Measurements from ENCODE around the gene DLG2. TPM values are rescaled to one million over a fixed set of nuclear protein-coding genes. Genes with fewer than 3 reads are reported as not detected.

Gene DLG2
- total RNA-seq, 1 experiment from 2014 or later: 0.17 TPM

GRCh38 chr11:83545494-83546260 is 2081.5 kb downstream of the DLG2 start:
- no peak for DNase-seq (ENCODE audit: low read depth)

DNA sequence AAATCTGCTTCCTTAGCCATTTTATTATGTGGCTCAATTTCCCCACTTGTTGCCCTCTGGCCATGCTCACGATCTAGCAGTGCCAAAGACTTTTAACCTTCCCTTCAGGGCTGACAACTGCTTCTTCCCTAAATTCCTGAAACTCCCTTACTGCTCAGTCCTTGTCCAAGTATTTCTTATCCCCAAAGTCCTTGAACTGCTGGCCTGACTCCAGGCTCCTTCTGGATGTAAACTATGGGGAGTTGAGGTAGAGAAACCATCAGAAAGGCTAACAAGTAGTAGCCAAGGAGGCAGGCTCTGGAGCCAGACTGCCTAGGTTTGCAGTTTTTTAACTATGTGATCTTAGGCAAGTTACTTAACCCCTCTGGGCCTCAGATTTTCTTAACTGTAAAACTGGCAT is 2082.3 kb downstream of the DLG2 start:
- DNase-seq (ENCODE audit: low read depth): no peak

DNA sequence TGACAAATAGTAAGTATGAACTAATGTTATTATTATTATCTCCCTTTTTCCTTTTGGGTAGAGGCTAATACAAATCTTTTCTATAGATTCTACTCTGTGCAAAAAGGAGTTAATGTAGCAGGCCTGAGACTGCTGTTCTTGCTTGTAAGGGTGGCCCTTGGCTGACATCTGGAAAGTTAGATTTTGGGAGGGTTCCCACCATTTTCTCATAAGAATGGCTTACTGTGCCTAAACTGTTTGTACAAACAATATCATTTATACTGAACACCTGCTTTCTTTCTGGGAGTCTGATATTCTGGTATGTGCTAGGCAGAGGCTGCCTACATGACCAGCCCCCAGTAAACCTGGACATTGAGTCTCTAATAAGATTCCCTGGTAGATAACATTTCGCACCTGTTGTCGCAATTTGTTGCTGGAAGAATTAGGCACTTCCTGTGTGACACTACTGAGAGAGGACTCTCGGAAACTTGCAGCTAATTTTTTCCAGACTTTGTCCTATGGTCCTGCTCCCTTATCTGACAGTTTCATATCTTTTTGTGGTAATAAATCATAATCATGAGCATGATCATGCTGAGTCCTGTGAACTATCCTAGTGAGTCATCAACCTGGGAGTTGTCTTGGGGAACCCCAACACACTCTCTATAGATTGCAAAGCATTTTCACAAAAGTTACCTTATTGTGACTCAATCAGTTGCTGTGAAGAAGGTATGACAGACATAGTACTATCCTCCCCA is 2083.3 kb downstream of the DLG2 start:
- no peak for DNase-seq (ENCODE audit: low read depth)

GRCh38 chr11:83542861-83543260 is 2084.3 kb downstream of the DLG2 start:
- no peak for DNase-seq (ENCODE audit: low read depth)

GRCh38 chr11:83540728-83541127 is 2086.4 kb downstream of the DLG2 start:
- DNase-seq (ENCODE audit: low read depth): no peak

- DNase-seq (ENCODE audit: low read depth): no peak
Observed at GRCh38 chr11:83540112-83540675, 2086.9 kb downstream of the DLG2 start.

- DNase-seq (ENCODE audit: low read depth): no peak
Observed at GRCh38 chr11:83538286-83538685, 2088.9 kb downstream of the DLG2 start.

- no peak for DNase-seq (ENCODE audit: low read depth)
Observed at GRCh38 chr11:83537131-83537610, 2090.0 kb downstream of the DLG2 start.

GRCh38 chr11:83533166-83533565 is 2094.0 kb downstream of the DLG2 start:
- DNase-seq (ENCODE audit: low read depth): no peak

GRCh38 chr11:83528877-83529276 is 2098.3 kb downstream of the DLG2 start:
- no peak for DNase-seq (ENCODE audit: low read depth)

- no peak for DNase-seq (ENCODE audit: low read depth)
Observed at GRCh38 chr11:83528225-83528624, 2098.9 kb downstream of the DLG2 start.

DNA sequence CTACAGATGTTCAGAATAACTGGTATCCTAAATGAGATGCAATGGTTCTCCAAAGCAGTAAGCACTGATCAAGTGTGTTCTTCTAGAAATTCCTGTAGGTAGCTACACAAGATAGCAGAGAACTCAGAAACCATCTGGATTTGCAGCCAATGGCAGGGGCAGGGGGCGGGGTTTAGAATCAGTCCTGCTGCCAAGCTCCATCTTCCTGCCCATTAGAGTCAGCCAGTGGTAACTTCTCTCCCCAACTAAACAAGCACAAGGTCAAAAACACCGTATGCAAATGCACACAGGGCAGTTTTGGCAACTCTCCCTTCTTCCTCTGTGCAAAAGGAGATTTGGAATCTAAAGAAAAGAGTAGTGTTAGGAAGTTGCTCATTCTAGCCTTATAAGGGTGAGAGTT is 2103.5 kb downstream of the DLG2 start:
- no peak for DNase-seq (ENCODE audit: low read depth)

GRCh38 chr11:83522911-83523310 is 2104.2 kb downstream of the DLG2 start:
- no peak for DNase-seq (ENCODE audit: low read depth)

DNA sequence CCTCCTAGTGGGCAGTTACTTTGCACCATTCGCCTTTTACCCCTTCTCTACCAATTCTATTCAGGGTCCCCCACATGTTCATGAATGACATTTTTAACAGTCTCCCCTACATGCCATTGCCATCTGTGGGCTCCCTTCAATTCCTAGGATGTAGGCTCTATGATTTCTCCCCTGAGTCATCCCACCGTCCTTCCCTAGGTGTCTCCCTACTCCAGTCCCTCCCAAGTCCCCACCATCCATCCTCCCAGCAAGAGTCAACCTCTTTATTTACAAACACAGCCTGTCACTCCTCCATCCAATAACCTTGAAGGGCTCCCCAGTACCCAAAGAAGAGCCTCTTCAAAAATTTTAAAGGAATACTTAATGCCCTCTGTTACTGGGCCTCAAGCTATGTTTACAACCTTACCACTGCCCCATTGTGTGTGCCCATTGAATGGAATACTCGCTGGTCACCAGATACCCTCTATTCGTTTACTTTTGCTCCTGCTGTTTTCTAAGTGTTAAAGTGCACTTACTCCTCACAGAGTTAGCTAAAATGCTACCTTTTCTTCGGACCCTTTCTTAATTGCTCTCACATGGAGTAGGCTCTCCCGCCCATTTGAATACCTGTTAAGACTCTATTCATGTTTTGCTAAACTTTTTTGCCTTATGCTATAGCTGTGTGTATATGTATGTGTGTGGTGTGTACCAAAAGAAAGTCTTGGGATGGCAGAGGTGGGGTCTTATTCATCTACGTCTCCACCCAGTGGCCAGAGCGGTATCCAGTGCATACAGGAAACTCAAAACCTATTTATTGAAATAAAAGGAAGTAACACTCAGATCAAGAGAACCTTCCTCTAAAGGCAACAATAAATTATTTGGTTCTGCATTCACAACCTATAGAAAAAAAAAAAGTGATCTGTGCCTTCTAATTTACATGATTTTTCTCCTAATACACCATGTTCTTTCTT is 2105.2 kb downstream of the DLG2 start:
- DNase-seq (ENCODE audit: low read depth): peak; percentile 10

DNA sequence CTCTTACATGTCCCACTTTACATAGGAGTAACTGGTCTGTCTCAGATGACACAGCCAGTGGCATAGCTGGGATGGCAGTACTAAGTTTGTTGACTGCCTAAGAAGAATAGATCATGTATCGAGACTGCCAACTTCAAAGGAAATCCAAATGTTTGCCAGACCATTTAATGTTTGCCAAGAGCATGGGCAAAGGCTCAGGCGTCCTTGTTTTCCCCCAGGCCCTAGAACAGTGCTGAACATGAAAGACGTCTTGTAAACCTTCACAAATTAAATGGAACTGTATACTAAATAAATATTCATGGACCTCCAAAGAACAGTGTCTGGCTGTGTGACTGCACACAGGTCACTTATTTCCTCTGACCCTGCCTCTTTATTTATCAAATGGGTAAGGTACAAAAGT is 2106.3 kb downstream of the DLG2 start:
- DNase-seq (ENCODE audit: low read depth): no peak

DNA sequence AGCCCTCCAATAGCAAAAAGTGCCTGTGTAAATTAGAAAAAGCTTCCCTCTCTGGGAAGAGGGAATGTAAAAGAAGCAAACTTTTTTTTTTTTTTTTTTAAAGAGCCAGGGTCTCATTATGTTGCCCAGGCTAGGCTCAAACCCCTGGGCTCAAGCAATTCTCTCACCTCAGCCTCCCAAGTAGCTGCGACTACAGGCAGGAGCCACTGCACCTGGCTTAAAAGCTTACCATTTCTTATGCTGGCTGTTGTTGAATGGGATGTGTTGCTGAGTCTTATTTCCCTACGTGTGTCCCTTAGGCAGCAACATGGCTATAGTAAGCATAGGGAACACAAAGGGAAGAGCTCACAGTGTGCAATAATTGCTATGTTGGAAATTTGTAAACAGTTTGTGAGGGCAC is 2115.5 kb downstream of the DLG2 start:
- no peak for DNase-seq (ENCODE audit: low read depth)

- no peak for DNase-seq (ENCODE audit: low read depth)
Observed at GRCh38 chr11:83510530-83511460, 2116.3 kb downstream of the DLG2 start.

GRCh38 chr11:83508804-83509203 is 2118.3 kb downstream of the DLG2 start:
- DNase-seq (ENCODE audit: low read depth): peak; percentile 5

GRCh38 chr11:83502041-83502440 is 2125.1 kb downstream of the DLG2 start:
- no peak for DNase-seq (ENCODE audit: low read depth)

DNA sequence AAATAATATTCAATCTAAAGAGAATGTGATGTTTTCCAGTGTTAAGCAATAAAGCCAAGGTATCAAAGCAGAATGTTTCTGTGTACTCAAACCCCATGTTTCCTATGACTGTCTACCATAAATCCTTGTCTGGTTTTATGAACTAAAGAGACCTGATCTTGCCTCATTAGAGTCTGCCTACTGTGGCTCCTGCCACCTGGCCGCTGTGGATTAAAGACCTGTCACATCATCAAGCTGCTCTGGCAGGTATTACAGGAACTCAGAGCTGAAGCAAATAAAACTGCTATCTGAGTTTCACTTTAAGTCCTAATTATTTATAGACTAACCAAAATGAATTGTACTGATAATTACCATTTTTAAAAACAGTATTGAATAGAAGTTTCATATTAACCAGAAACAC is 2133.2 kb downstream of the DLG2 start:
- no peak for DNase-seq (ENCODE audit: low read depth)

All from LHCN-M2 (cell line).